ENCODE results near the gene NEDD4L.
A peak's percentile ranks its signal among the peaks of the same experiment; 100 is the strongest.
"Not testable (repeated sequence)": the region's sequence is repeated elsewhere in the genome, so short reads cannot be mapped to it uniquely, and the experiment has no call there.

The NEDD4L gene

GRCh38 chr18:58161659-58162058 is 117.6 kb downstream of the NEDD4L start:
- no peak for DNase-seq

- no peak for DNase-seq
Observed at GRCh38 chr18:58162127-58162526, 118.1 kb downstream of the NEDD4L start.

GRCh38 chr18:58163004-58163590 is 119.1 kb downstream of the NEDD4L start:
- DNase-seq, result no peak

GRCh38 chr18:58166278-58166844 is 122.3 kb downstream of the NEDD4L start:
- no peak for DNase-seq

DNA sequence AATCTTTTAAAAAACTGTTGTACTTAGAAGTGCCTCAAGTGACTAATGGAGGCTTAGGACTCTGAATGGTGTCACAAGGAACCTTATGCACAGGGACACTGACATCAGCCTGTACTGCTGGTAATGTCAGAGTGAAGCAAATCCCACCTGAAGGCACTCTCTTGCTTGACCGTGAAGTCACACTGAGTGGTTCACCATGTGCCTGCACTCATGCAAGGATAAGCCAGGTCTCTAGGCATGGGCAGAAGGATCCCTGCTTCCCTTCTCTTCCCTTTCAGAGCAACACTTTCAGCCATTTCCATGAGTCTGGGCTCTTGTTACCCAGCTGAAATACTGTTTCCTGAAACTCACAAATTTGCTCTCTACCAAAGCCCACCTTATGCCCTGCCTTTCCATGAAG is 123.0 kb downstream of the NEDD4L start:
- DNase-seq, result no peak

DNA sequence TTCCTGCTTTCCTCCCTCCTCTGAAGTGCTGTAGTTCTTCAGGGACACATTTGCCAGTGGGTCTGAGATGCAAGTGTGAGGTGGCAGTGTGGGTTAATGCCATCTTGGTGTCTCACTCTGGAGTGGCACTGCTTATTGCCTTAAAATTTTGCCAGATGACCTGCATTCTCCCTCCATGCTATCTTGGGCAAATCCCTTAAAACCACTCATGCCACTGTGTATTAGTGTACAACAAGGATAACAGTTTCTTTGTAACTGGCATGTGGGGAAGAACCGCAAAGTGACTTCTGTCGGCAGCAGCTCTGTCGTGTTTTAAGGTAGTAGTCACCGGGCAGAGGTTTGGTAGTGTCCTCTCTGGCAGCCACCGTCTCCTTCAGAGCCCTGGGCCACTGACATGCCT is 124.2 kb downstream of the NEDD4L start:
- DNase-seq, result no peak

GRCh38 chr18:58168993-58169392 is 125.0 kb downstream of the NEDD4L start:
- DNase-seq, result no peak

DNA sequence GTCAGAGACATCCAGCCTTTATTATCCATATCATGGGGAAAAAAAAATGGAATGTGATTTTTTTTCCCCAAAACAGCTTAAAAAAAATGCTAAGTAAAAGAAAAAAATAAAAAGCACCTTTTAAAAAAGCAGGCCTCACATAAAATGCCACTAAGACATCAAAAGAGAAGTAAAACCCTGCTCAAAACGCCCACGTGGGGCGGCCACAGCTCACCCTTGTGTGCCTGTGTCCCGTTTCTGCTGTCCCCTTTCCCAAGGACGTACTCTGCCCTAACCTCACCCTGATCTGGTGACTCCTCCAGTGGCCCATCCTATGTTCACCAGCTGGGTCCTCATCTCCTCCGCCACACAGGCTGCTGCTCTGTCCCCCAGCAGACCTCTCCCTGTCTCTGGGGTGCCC is 125.4 kb downstream of the NEDD4L start:
- no peak for DNase-seq

DNA sequence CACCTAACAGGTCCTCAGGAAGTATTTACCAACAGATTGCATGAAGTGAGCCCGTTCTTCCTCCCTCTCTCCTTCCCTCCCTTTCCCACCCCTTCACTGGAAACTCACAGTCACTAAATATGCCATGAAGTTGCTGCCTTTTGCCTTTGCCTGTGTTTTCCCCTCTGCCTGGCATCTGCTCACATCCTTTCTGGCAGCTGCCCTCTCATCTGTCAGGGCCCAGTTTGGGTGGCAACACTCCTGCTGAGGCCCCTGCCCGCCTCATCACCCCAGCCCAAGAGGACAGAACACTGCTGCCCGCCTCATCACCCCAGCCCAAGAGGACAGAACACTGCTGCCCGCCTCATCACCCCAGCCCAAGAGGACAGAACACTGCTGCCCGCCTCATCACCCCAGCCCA is 126.0 kb downstream of the NEDD4L start:
- not testable (repeated sequence) for DNase-seq

- DNase-seq, result no peak
Observed at GRCh38 chr18:58172031-58172430, 128.0 kb downstream of the NEDD4L start.

- DNase-seq, result no peak
Observed at GRCh38 chr18:58174285-58174684, 130.3 kb downstream of the NEDD4L start.

DNA sequence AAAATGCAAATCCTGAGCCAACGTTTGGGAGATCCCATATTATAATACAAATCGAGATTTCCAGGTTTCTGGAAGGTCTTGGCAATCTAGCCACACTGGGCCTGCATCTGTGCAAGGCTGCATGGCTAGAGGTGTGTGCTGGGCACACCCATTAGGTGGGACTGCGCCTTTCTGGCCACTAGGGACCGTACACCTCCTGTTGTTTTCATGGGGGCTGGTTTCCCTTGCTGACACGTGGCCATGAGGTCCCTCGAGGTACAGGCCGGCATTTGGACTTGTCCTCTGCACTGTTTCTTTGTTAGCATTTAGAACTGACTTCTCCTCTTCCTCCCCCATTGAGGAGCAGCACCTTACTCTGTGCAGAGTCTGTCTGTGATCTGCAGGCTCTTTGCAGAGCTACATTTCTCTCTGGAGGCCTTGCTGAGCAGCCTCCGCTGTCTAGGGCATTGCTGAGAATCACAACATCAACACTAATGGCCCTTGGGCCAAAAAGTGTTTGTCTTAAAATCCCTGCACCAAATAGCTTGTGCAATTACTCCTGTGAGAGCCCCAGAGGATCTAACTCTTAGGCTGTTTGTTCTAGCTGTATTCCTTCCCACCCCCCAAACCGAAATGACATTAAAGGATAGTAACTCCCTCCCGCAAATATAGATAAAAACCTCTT is 131.2 kb downstream of the NEDD4L start:
- no peak for DNase-seq

DNA sequence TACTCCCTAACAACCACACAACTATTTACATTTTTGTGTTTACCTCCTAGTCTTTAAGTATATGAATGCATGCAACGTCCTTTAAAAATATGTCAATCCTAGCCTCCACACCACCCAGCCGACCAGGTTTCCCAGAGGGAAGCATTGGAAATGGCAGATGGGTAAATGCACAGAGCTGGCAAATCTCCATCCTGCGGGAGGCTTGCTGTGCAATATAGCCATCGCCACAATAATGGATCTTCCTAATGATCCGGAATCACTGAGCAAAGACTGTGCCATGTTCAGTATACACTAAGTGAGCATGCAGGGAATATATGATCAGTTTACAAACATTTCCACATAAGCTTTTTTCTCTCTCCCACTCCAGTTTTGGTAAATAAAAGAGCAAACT is 131.8 kb downstream of the NEDD4L start:
- no peak for DNase-seq

GRCh38 chr18:58177004-58177717 is 133.1 kb downstream of the NEDD4L start:
- no peak for DNase-seq

DNA sequence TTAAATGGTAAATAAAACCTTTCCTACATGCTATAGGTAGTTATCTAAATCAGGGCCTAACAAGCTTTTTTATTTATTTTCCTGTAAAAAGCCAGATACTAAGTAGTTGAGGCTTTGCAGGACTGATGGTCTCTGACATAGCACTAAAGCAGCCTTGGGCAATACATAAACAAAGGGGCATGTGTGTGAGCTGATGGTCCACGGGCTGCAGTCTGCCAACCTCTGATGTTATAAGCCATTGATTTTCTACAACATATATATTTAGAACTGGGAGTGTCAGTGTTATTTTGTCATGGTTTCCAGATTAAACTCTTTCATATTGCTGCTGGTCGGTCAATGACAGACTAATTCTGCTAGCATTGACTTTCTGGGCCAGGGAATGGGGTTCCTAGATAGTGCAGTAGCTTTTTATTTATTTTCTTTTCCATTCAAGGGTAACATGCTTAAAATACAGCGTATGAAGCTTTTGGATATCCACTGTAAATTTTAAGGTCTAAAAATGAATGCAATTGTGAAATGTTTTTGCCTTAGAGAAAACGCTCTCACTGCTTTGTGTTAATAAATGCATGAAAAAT is 134.0 kb downstream of the NEDD4L start:
- no peak for DNase-seq

- DNase-seq, result no peak
Observed at GRCh38 chr18:58178511-58178910, 134.5 kb downstream of the NEDD4L start.

- DNase-seq, result no peak
Observed at GRCh38 chr18:58180172-58180571, 136.1 kb downstream of the NEDD4L start.

- DNase-seq, result peak in 1 of 2 donors; percentile 74
Observed at GRCh38 chr18:58180738-58181353, 136.8 kb downstream of the NEDD4L start.

DNA sequence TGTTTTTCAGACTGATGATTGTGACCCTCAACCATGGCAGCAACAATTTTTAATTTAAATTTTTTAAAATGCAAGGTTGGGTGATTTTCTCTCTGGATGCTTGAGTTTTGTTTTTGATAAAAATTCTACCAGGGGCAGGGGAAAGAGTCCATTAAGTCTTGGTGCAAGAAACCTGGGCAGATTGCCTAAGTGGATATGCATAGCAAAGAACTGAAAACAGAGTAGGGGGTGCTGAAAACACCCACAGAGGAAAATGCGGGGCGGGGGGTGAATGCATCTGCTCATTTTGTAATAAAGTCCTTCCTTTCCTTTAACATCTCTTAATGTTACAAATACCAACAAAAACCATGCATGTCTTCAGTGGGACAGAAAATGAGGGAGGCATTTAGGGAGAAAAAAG is 138.0 kb downstream of the NEDD4L start:
- no peak for DNase-seq

GRCh38 chr18:58183226-58183625 is 139.2 kb downstream of the NEDD4L start:
- no peak for DNase-seq

DNA sequence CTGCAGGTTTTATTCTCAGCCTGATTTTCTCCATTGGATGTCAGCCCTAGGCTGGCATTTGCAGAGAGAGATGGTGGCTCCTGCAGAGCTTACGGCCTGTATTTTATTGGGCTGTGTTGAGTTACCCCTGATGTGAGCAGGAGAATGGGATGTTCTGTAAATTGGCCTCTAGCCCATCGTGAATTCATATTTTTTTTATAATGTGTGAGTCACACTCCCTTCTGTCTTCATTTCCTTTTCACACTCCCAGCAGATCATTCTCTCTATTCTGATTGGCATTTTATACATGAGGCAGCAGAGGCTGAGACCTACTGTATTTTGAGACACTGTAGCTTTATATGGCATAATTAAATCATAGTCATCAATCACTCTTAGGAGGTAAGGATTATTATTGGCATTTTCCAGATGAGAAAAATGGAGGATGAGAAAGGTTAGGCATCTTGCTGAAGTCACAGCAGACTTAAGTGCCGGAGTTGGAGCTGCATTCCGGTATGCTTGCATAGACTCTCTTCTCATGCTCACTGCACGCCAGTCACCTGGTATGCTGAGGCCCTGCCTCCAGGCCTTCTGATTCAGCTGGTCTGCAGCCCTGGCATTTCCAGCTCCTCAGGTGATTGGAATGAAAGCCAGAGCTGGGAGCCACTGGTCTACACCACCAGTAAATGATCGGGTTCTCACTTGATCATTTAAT is 142.4 kb downstream of the NEDD4L start:
- no peak for DNase-seq

- DNase-seq, result no peak
Observed at GRCh38 chr18:58187674-58188073, 143.6 kb downstream of the NEDD4L start.

GRCh38 chr18:58188996-58189395 is 145.0 kb downstream of the NEDD4L start:
- no peak for DNase-seq
